ENCODE data around the gene PSAP.
A peak's percentile ranks its signal among the peaks of the same experiment; 100 is the strongest.

PSAP gene

DNA sequence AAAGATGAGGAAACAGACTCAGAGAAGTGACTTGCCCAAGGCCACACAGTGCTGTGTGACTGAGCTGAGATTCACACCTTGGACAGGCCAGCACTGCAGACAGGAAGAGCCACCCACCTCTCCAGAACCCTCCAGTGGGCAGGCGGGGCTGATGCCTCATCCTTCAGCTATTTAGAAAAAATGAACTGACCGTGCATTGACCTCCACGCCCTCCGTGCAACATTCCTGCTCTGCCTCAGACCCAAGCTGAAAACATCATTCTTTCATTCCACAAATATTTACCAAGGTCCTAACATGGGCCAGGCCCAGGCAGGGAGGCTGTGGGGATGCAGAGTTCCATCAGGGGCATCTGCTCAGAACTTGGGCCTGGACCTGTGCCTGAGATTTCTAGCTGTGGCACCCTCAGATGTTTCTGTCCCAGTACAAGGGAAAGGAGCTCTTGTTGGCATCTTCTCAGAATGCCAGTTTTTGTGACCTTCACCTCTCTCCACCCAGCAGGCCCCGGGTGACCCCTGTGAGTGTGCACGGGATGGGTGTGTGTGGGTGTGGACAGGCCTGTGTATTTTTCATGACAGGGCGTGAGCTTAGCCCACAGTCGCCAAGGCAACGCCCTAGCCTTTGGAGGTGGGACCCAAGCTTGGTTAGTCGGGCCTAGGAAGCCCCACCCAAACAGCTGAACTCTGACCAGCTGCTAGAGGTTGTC, 84.2 kb downstream of the PSAP start:
- DNase-seq (ENCODE audit: low spot score), result peak; percentile 55
